HepG2 (cell line): Measurements from ENCODE around the gene RSF1.

Source experiments
- HNF4G ChIP-seq, 2 experiments: sonication (generic) in 1 of 2; formaldehyde crosslinking in 1 of 2; IDR thresholded peaks; 2 replicates each; pipeline versions ENCODE4 v1.4.0 to v1.6.1; 2011 to 2020; ENCODE audit warnings: borderline replicate concordance in 2 of 2, low read depth in 2 of 2, mild to moderate bottlenecking in 2 of 2, low read length in 1 of 2, missing genetic modification reagents in 1 of 2, moderate library complexity in 1 of 2
- PREB ChIP-seq: sonication (generic); formaldehyde crosslinking; IDR thresholded peaks from 2 replicates; pipeline ENCODE4 v1.4.0; 2020; ENCODE audit warnings: missing genetic modification reagents

GRCh38 chr11:77821349-77821851 is 878 bp upstream of the RSF1 start:
- TF ChIP-seq HNF4G (IDR thresholded peaks at IDR 0.05; ENCODE audit: borderline replicate concordance, low read depth, low read length) (no peak), HNF4G (CRISPR knock-in tag; IDR thresholded peaks at IDR 0.05; ENCODE audit: borderline replicate concordance, low read depth) (no peak), PREB (no peak)
